Panc1 (cell line): Measurements from ENCODE around the gene NELL2. TPM values are rescaled to one million over a fixed set of nuclear protein-coding genes. Genes with fewer than 3 reads are reported as not detected.

Experiments used
- ATAC-seq: fragments of 200-7000 bp; cut with Tn5 transposase; 2 replicates; pipeline ENCODE4 v1.9.1; 2020; ENCODE audit warnings: mild to moderate bottlenecking, moderate library complexity
- BruUV-seq: library from RNA; stranded (reverse); fragments of 400-500 nt; replicated peaks from 2 replicates; lab custom pipeline; 2021; lab: Mats Ljungman, UMichigan
- CTCF ChIA-PET: fragments of 300-600 bp; sonication (Branson Sonifier 250); formaldehyde crosslinking; loops from one replicate; lab custom pipeline; 2022; ENCODE audit warnings: antibody characterized with exemption; lab: Charles Lee
- POLR2A ChIA-PET: fragments of 300-600 bp; sonication (Branson Sonifier 250); formaldehyde crosslinking; loops from one replicate; lab custom pipeline; 2022; ENCODE audit warnings: antibody characterized with exemption; lab: Charles Lee
- DNase-seq: peaks from one replicate; pipeline ENCODE4 v3.0.0-alpha.2; 2010; ENCODE audit warnings: low read depth, low spot score
- H3K27ac ChIP-seq: 2 replicates; pipeline ENCODE4 v1.5.1; 2011; ENCODE audit warnings: mild to moderate bottlenecking, low read length, inconsistent platforms
- H3K27me3 ChIP-seq: fragments of 200-500 bp; sonication (Bioruptor generic); 2 replicates; pipeline ENCODE4 v1.6.0; 2014; ENCODE audit warnings: low read length, inconsistent platforms; ENCODE audit not compliant: control insufficient read depth, insufficient read depth
- H3K36me3 ChIP-seq: fragments of 200-500 bp; sonication (Bioruptor generic); 2 replicates; pipeline ENCODE4 v1.5.1; 2014; ENCODE audit warnings: inconsistent platforms, mild to moderate bottlenecking, low read length, moderate library complexity; ENCODE audit not compliant: control insufficient read depth, insufficient read depth
- H3K4me1 ChIP-seq: 2 replicates; pipeline ENCODE4 v1.5.1; 2011; ENCODE audit warnings: inconsistent platforms, mild to moderate bottlenecking, low read length, moderate library complexity; ENCODE audit not compliant: control insufficient read depth, insufficient read depth
- H3K4me3 ChIP-seq, 2 experiments: 2 replicates each; pipeline ENCODE4 v1.5.1; 2011 to 2012; ENCODE audit warnings: low read depth in 2 of 2, low read length in 2 of 2, mild to moderate bottlenecking in 2 of 2, inconsistent platforms in 1 of 2, moderate library complexity in 1 of 2
- H3K9me3 ChIP-seq: fragments of 200-500 bp; sonication (Bioruptor generic); 2 replicates; pipeline ENCODE4 v1.5.1; 2014; ENCODE audit warnings: low read depth, mild to moderate bottlenecking, inconsistent platforms, low read length, moderate library complexity; ENCODE audit not compliant: control insufficient read depth, insufficient read depth
- POLR2AphosphoS5 ChIP-seq: IDR thresholded peaks from 2 replicates; pipeline ENCODE4 v1.6.1; 2012; ENCODE audit warnings: mild to moderate bottlenecking, low read depth, low read length, moderate library complexity
- REST ChIP-seq, 2 experiments: IDR thresholded peaks; 2 replicates each; pipeline ENCODE4 v1.6.1; 2011 to 2012; ENCODE audit warnings: low read depth in 2 of 2, control low read depth in 1 of 2, low read length in 1 of 2, mild to moderate bottlenecking in 1 of 2, moderate library complexity in 1 of 2; ENCODE audit not compliant: insufficient read depth in 1 of 2
- SIN3A ChIP-seq: IDR thresholded peaks from 2 replicates; pipeline ENCODE4 v1.6.1; 2012; ENCODE audit warnings: low read depth, mild to moderate bottlenecking, low read length, moderate library complexity, borderline replicate concordance; ENCODE audit not compliant: insufficient read depth
- TCF7L2 ChIP-seq: IDR thresholded peaks from 2 replicates; pipeline ENCODE4 v1.6.1; 2011; ENCODE audit warnings: mild to moderate bottlenecking, low read depth, low read length, inconsistent platforms
- in situ Hi-C: cut with HindIII; loops from 2 replicates; pipeline ENCODE4 v1.10.0; 2016; ENCODE audit warnings: low sequenced_read_pairs, low pct_unique_long_range_greater_than_20kb
- intact Hi-C: fragments of 100-400 bp; cut with micrococcal nuclease; formaldehyde crosslinking; loops from one replicate; pipeline ENCODE4 v1.10.0; 2022; ENCODE audit not compliant: unreplicated experiment
- total RNA-seq: library from RNA; stranded (reverse); gene quantifications from one replicate; pipeline ENCODE4 v1.2.1, GENCODE V29; 2021; ENCODE audit not compliant: unreplicated experiment
- TF ChIP-seq, protein P1 (sequence below): fragments of 450-650 bp; IDR thresholded peaks from 2 replicates; pipeline ENCODE4 v1.5.1; 2017; ENCODE audit warnings: mild to moderate bottlenecking

The NELL2 gene
- total RNA-seq, 1 experiment from 2014 or later = 0.28 TPM

- CTCF ChIA-PET = no interaction called here
- TF ChIP-seq TCF7L2 = no peak
- TF ChIP-seq, protein P1, sequence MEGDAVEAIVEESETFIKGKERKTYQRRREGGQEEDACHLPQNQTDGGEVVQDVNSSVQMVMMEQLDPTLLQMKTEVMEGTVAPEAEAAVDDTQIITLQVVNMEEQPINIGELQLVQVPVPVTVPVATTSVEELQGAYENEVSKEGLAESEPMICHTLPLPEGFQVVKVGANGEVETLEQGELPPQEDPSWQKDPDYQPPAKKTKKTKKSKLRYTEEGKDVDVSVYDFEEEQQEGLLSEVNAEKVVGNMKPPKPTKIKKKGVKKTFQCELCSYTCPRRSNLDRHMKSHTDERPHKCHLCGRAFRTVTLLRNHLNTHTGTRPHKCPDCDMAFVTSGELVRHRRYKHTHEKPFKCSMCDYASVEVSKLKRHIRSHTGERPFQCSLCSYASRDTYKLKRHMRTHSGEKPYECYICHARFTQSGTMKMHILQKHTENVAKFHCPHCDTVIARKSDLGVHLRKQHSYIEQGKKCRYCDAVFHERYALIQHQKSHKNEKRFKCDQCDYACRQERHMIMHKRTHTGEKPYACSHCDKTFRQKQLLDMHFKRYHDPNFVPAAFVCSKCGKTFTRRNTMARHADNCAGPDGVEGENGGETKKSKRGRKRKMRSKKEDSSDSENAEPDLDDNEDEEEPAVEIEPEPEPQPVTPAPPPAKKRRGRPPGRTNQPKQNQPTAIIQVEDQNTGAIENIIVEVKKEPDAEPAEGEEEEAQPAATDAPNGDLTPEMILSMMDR = no peak
- Histone ChIP-seq H3K27ac (no peak overlapping the region), H3K4me1 (no peaks in the 10 kb centered on the region), H3K9me3 (no peaks in the 10 kb centered on the region), H3K36me3 (no peaks in the 10 kb centered on the region), H3K4me3 (no peak overlapping the region), H3K27me3 (no peaks in the 10 kb centered on the region)
- DNase-seq (no peak), ATAC-seq (no peak)
- in situ Hi-C loops = no loop called here
- intact Hi-C loops = no loop called here
- BruUV-seq = no TSS peak
- POLR2A ChIA-PET = no interaction called here
Measured at GRCh38 chr12:44889162-44889561, 13.0 kb upstream of the NELL2 start.

DNA sequence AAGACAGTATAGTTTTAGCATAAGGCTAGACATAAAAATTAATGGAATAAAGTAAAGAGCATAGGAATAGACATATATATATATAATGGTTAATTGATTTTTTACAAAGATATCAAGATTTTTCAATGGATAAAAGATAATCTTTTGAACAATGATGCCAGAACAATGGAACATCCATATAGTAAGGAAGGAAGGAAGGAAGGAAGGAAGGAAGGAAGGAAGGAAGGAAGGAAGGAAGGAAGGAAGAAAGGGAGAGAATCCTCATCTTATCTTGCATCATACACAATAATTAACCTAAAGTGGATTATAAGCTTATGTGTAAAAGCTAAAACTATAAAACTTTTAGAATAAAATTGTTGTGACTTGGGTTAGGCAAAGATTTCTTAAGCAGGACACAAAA lies 9.8 kb upstream of the NELL2 start:
- intact Hi-C loops = no loop called here

More for the DNA sequence above, 9.8 kb upstream of the NELL2 start:
- ATAC-seq (no peak), DNase-seq (no peak)
- Histone ChIP-seq H3K4me3 (no peak overlapping the region), H3K9me3 (no peaks in the 10 kb centered on the region), H3K36me3 (no peaks in the 10 kb centered on the region), H3K27me3 (no peaks in the 10 kb centered on the region), H3K4me1 (no peaks in the 10 kb centered on the region), H3K27ac (no peak overlapping the region)
- ChIA-PET CTCF (no interaction called here), POLR2A (no interaction called here)
- BruUV-seq = no TSS peak
- in situ Hi-C loops = no loop called here
- TF ChIP-seq SIN3A (no peak), REST (IDR thresholded peaks at IDR 0.05; ENCODE audit: insufficient read depth in 1 of 2, low read depth in 2 of 2, low read length in 1 of 2) (no peak), POLR2AphosphoS5 (no peak), TCF7L2 (no peak)
- TF ChIP-seq, protein P1 = no peak
